ENCODE data around the gene CACHD1. TPM values are rescaled to one million over a fixed set of nuclear protein-coding genes. Genes with fewer than 3 reads are reported as not detected.

The CACHD1 gene
- total RNA-seq, 1 donor from 2014 or later, result 24.1 TPM

GRCh38 chr1:64594446-64594845, 124.5 kb downstream of the CACHD1 start:
- no peak overlapping the region for H3K27ac Mint-ChIP-seq
- peaks cover 9% of the 10 kb centered on the region for H3K9me3 Mint-ChIP-seq
- H3K4me1 Mint-ChIP-seq, result peaks cover 46% of the 10 kb centered on the region
- TF ChIP-seq CTCF (IDR thresholded peaks at IDR 0.05; ENCODE audit: unreplicated experiment), result no peak
- no peak for DNase-seq (ENCODE audit: low spot score in 2 of 2, unreplicated experiment in 2 of 2)
- no peaks in the 10 kb centered on the region for H3K27me3 Mint-ChIP-seq (ENCODE audit: low read depth)
- peaks cover 9% of the 10 kb centered on the region for H3K36me3 Mint-ChIP-seq
- no peak overlapping the region for H3K4me3 Mint-ChIP-seq

DNA sequence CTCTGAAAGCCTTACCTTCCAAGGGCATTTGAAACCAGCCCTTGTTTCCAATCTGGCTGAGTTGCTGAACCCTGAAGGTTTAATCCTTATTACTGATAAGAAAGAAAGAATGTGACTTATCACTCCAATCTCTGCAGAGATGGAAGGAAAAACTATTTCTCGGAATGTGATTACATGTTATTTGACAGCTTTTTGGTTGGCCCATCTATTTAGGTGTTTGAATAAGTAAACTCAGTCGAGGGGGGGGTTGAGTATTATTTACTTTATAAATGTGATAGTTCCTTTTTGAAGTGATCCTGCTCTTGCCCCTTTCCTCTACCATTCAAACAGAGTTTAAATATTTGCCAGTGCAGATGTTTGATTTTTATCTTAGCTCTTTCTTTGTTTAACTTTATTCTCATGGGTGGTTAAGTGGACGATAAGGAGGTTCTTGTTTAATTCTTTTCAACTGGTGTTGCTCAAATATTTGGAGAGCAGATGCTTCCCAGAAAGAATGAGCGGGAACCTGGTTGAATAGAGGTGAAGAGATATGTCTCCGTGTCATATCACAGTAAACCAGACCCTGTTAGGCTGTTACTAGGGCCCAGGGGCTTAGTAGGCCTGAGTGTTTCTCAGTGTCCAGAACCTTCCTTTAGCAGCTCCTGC, 126.1 kb downstream of the CACHD1 start:
- H3K36me3 Mint-ChIP-seq, result peaks cover 7% of the 10 kb centered on the region
- no peak for DNase-seq (ENCODE audit: low spot score in 2 of 2, unreplicated experiment in 2 of 2)
- peaks cover 46% of the 10 kb centered on the region for H3K4me1 Mint-ChIP-seq
- no peaks in the 10 kb centered on the region for H3K27me3 Mint-ChIP-seq (ENCODE audit: low read depth)
- H3K27ac Mint-ChIP-seq, result peak overlapping the region; percentile 32
- H3K9me3 Mint-ChIP-seq, result peaks cover 6% of the 10 kb centered on the region
- H3K4me3 Mint-ChIP-seq, result no peak overlapping the region
- no peak for TF ChIP-seq CTCF (IDR thresholded peaks at IDR 0.05; ENCODE audit: unreplicated experiment)

DNA sequence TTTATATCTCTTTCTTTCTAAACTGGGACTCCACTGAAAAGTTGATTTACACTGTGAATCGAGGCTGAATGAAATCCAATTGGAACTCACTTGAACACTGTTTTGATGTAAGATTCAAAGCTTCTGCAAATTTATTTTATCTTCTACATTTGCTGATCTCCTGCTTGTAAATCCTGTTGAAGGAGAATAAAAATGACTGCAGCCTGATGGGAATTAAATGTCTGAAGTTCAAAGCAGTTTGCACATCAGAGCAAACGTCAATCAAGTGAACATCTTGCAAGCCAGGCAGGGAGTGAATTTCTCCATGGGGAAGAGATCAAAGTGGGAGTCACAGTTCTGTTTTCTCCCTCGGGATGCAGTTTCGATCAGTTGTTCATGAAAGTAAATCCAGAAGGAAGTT, 127.2 kb downstream of the CACHD1 start:
- Mint-ChIP-seq H3K27ac (no peak overlapping the region), H3K9me3 (no peaks in the 10 kb centered on the region), H3K36me3 (peaks cover 2% of the 10 kb centered on the region), H3K27me3 (ENCODE audit: low read depth) (no peaks in the 10 kb centered on the region), H3K4me3 (no peak overlapping the region), H3K4me1 (peaks cover 46% of the 10 kb centered on the region)
- no peak for DNase-seq (ENCODE audit: low spot score in 2 of 2, unreplicated experiment in 2 of 2)
- TF ChIP-seq CTCF (IDR thresholded peaks at IDR 0.05; ENCODE audit: unreplicated experiment), result no peak

DNA sequence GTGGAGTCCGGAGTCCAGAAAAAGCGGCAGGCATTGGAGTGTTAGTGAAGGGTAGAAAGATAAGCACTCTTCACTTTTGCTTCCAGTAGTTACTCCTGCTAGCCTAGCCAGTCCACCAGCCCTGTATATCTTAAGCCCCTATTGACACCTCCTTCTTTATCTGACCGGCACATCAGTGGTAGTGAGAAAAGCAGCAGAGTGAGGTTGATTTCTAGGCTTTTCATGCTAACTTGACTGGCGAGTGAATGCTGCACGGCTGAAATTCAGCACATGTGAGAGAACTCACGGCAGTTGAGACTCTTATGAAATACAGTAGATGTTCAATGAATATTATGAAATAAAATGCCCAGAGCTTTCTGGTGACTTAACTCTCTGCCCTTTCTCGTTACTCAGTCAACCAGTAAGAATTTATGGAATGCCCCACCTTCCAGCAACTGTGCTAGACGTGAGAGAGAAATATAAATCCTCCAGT, 128.2 kb downstream of the CACHD1 start:
- H3K4me1 Mint-ChIP-seq, result peaks cover 44% of the 10 kb centered on the region
- no peaks in the 10 kb centered on the region for H3K9me3 Mint-ChIP-seq
- H3K27me3 Mint-ChIP-seq (ENCODE audit: low read depth), result no peaks in the 10 kb centered on the region
- peak overlapping the region; percentile 26 for H3K27ac Mint-ChIP-seq
- peaks cover 2% of the 10 kb centered on the region for H3K36me3 Mint-ChIP-seq
- DNase-seq (ENCODE audit: low spot score in 2 of 2, unreplicated experiment in 2 of 2), result no peak
- TF ChIP-seq CTCF (IDR thresholded peaks at IDR 0.05; ENCODE audit: unreplicated experiment), result no peak
- H3K4me3 Mint-ChIP-seq, result peak overlapping the region; percentile 19

DNA sequence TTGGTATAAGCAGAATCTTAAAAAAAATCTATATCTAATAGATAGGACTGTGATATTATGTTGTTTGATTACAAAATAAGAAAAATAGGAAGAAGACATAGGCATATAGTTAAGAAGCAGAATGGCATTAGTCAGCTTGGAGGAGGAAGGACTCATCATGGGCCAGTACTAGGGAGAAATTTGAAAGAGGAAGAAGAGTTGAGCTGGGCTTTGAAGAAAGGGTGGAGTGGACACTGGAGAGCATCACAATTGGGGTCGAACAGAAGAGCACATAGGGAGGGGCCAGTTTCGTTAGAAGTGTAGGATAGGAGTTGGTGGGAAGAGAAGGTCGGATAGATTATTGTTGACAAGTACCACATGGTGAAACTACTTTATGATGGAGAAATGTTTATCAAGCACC, 129.3 kb downstream of the CACHD1 start:
- no peak for TF ChIP-seq CTCF (IDR thresholded peaks at IDR 0.05; ENCODE audit: unreplicated experiment)
- H3K36me3 Mint-ChIP-seq, result peaks cover 10% of the 10 kb centered on the region
- H3K4me1 Mint-ChIP-seq, result peaks cover 44% of the 10 kb centered on the region
- H3K27me3 Mint-ChIP-seq (ENCODE audit: low read depth), result no peaks in the 10 kb centered on the region
- H3K27ac Mint-ChIP-seq, result no peak overlapping the region
- DNase-seq (ENCODE audit: low spot score in 2 of 2, unreplicated experiment in 2 of 2), result no peak
- no peak overlapping the region for H3K4me3 Mint-ChIP-seq
- H3K9me3 Mint-ChIP-seq, result no peaks in the 10 kb centered on the region
